Measurements from ENCODE around the gene PTPRM. TPM values are rescaled to one million over a fixed set of nuclear protein-coding genes. Genes with fewer than 3 reads are reported as not detected.
A peak's percentile ranks its signal among the peaks of the same experiment; 100 is the strongest.

The PTPRM gene
- total RNA-seq (2021; ENCODE audit: unreplicated experiment): 14.5 TPM
- 24.2 and 28.5 TPM in 2 replicates for polyA plus RNA-seq (2012)
- Bru-seq, nascent RNA: percentile 48 among the genes with signal in this experiment
- percentile 36 among the genes with signal in this experiment for BruChase-seq, experiment 1, labeled RNA remaining after a 6-hour chase
- BruChase-seq, experiment 2, labeled RNA remaining after a 2-hour chase: percentile 36 among the genes with signal in this experiment
- long read RNA-seq, partial matches to known transcripts: 2 of 13 reads
- long read RNA-seq, other reads (novel, unspliced or antisense): 11 of 13 reads

DNA sequence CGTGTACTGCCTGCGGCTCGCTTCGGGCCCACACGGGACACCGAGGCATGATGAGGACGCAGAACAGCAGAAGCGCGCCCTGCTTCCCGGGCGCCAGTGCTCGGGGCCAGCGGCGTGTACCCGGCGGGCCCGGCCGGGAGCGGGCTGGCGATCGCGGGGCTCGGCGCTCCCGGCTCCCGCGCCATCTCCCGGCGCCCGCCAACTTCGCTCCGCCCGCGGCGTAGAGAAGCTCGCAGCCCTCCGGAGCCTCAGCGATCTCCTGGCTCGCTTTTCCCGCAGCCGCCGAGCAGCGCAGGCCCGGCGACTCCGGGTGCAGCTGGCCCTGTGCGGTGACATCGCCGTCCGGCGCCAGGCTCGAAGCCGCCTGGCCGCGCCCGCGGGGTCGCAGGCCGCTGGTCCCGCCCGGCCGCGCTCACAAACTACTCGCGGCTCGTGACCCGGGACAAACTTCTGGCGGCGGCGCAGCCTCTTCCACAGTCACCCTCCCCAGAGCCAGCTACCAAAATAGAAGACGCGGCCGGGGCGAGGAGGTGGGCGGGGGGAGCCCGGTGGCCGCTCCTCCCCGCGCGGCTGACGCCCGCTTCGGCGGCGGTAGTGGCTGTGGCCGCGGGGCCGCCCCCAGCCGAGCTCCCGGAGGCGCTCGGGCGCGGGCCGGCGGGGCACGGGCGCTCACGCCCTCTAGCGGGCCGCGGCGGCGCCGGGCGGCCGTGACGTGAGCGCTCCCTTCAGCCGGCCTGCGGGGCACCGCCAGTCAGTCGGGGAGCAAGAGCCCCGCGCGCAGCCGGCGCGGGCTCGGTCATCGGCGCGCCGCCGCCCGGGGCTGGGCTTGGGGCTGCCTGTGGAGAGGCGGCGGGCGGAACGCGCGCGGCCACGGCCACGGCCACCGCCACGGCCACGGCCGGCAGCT, at the start of gene PTPRM:
TSS of gene PTPRM (plus strand) at position 750 of the 907 bp plus-strand sequence. CDS start 503 bp downstream, outside the sequence.
- peak; percentile 1 for DNase-seq (ENCODE audit: low read depth, low spot score)
- ChIA-PET POLR2A (no interaction called here), RAD21 (ENCODE audit: low non-redundant PET in 1 of 2, low total read pairs in 2 of 2, uncharacterized antibody in 2 of 2, unreplicated experiment in 2 of 2) (no interaction called here), CTCF (no interaction called here)
- Histone ChIP-seq H3K9me3 (ENCODE audit: control insufficient read depth in 1 of 2, insufficient read depth in 1 of 2, low read depth in 1 of 2, low read length in 2 of 2) (no peaks in the 10 kb centered on the region), H3K4me3 (replicated peaks in 1 of 2; ENCODE audit: low read depth in 1 of 2, low read length in 2 of 2) (no peak within 1 kb of the TSS), H3K27me3 (ENCODE audit: insufficient read depth, low read length) (no peaks in the 10 kb centered on the region), H3K4me1 (ENCODE audit: control insufficient read depth in 1 of 2, insufficient read depth in 2 of 2, low read length in 2 of 2) (no peaks in the 10 kb centered on the region), H2AFZ (ENCODE audit: low read depth, low read length, poor library complexity, severe bottlenecking) (no peak within 1 kb of the TSS), H3K27ac (ENCODE audit: low read depth, low read length) (no peak within 1 kb of the TSS), H3K36me3 (ENCODE audit: control insufficient read depth in 1 of 2, insufficient read depth in 2 of 2, low read length in 2 of 2) (no peaks in the 10 kb centered on the region), H3K4me2 (ENCODE audit: low read length) (peak within 1 kb of the TSS; percentile 44), H3K79me2 (ENCODE audit: insufficient read depth, low read length) (no peaks in the 10 kb centered on the region), H4K20me1 (ENCODE audit: insufficient read depth) (no peaks in the 10 kb centered on the region), H3K9ac (ENCODE audit: low read length) (no peak within 1 kb of the TSS), H3K9me2 (ENCODE audit: insufficient read depth) (no peaks in the 10 kb centered on the region)
- TF ChIP-seq, protein P1, sequence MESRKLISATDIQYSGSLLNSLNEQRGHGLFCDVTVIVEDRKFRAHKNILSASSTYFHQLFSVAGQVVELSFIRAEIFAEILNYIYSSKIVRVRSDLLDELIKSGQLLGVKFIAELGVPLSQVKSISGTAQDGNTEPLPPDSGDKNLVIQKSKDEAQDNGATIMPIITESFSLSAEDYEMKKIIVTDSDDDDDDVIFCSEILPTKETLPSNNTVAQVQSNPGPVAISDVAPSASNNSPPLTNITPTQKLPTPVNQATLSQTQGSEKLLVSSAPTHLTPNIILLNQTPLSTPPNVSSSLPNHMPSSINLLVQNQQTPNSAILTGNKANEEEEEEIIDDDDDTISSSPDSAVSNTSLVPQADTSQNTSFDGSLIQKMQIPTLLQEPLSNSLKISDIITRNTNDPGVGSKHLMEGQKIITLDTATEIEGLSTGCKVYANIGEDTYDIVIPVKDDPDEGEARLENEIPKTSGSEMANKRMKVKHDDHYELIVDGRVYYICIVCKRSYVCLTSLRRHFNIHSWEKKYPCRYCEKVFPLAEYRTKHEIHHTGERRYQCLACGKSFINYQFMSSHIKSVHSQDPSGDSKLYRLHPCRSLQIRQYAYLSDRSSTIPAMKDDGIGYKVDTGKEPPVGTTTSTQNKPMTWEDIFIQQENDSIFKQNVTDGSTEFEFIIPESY (IDR thresholded peaks at IDR 0.05; ENCODE audit: extremely low read depth, insufficient replicate concordance, low read length): no peak
- TF ChIP-seq, protein P2, sequence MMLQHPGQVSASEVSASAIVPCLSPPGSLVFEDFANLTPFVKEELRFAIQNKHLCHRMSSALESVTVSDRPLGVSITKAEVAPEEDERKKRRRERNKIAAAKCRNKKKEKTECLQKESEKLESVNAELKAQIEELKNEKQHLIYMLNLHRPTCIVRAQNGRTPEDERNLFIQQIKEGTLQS (IDR thresholded peaks at IDR 0.05): no peak
- TF ChIP-seq JUND (IDR thresholded peaks at IDR 0.05) (no peak), RAD21 (IDR thresholded peaks at IDR 0.05; ENCODE audit: low read depth) (no peak)
- intact Hi-C loops (cut with micrococcal nuclease): no loop called here
- BruUV-seq (replicated peaks): no TSS peak
- ATAC-seq: peak; percentile 96

All from HCT116 (cell line).